Brain microvascular endothelial cell (primary cell): ENCODE results near the gene IFI27.

ENCODE experiments used
- DNase-seq: peaks from one replicate; pipeline ENCODE4 v3.0.0-alpha.2; 2020
- H3K27ac ChIP-seq: fragments of 250-450 bp; sonication (Bioruptor Pico); 2 replicates; pipeline ENCODE4 v1.5.1; 2020; ENCODE audit warnings: mild to moderate bottlenecking, moderate library complexity
- H3K27me3 ChIP-seq: fragments of 250-450 bp; sonication (Bioruptor Pico); replicated peaks from 2 replicates; pipeline ENCODE4 v1.5.1; 2020; ENCODE audit warnings: mild to moderate bottlenecking
- H3K36me3 ChIP-seq: fragments of 250-450 bp; sonication (Bioruptor Pico); replicated peaks from 2 replicates; pipeline ENCODE4 v1.5.1; 2020; ENCODE audit warnings: mild to moderate bottlenecking
- H3K4me3 ChIP-seq: 2 replicates; pipeline ENCODE4 v1.5.1; 2011; ENCODE audit warnings: low read depth, mild to moderate bottlenecking, control low read depth, low read length, moderate library complexity
- CTCF ChIP-seq: IDR thresholded peaks from 2 replicates; pipeline ENCODE4 v1.5.1; 2011; ENCODE audit warnings: low read depth, mild to moderate bottlenecking, moderate library complexity, low read length, control low read depth, inconsistent platforms; ENCODE audit errors: missing control alignments
- in situ Hi-C: cut with HindIII; loops from 2 replicates; pipeline ENCODE4 v1.10.0; 2017; ENCODE audit warnings: low sequenced_read_pairs, low pct_ligation_motif_present

IFI27 gene

GRCh38 chr14:94123868-94124267 is 13.3 kb downstream of the IFI27 start:
- Histone ChIP-seq H3K27me3 (no peaks in the 10 kb centered on the region), H3K27ac (no peak overlapping the region), H3K36me3 (no peaks in the 10 kb centered on the region), H3K4me3 (no peak overlapping the region)
- no peak for DNase-seq
- TF ChIP-seq CTCF = no peak
- in situ Hi-C loops = no loop called here

GRCh38 chr14:94124582-94125377 is 14.2 kb downstream of the IFI27 start:
- Histone ChIP-seq H3K36me3 (no peaks in the 10 kb centered on the region), H3K27ac (no peak overlapping the region), H3K4me3 (no peak overlapping the region), H3K27me3 (no peaks in the 10 kb centered on the region)
- in situ Hi-C loops = no loop called here
- no peak for TF ChIP-seq CTCF
- no peak for DNase-seq

- DNase-seq = no peak
- Histone ChIP-seq H3K4me3 (no peak overlapping the region), H3K27me3 (no peaks in the 10 kb centered on the region), H3K27ac (no peak overlapping the region), H3K36me3 (no peaks in the 10 kb centered on the region)
- no peak for TF ChIP-seq CTCF
- in situ Hi-C loops = no loop called here
These were observed 15.3 kb downstream of the IFI27 start for GRCh38 chr14:94125659-94126418.

- H3K36me3 ChIP-seq = no peaks in the 10 kb centered on the region
- no peak overlapping the region for H3K4me3 ChIP-seq
- no peak overlapping the region for H3K27ac ChIP-seq
- DNase-seq = no peak
- no peaks in the 10 kb centered on the region for H3K27me3 ChIP-seq
- in situ Hi-C loops = no loop called here
- TF ChIP-seq CTCF = no peak
These were observed 15.8 kb downstream of the IFI27 start for GRCh38 chr14:94126419-94126677.

GRCh38 chr14:94126800-94127199 is 16.3 kb downstream of the IFI27 start:
- no peak overlapping the region for H3K27ac ChIP-seq
- no peak for DNase-seq
- H3K4me3 ChIP-seq = no peak overlapping the region
- in situ Hi-C loops = no loop called here
- no peaks in the 10 kb centered on the region for H3K27me3 ChIP-seq
- TF ChIP-seq CTCF = no peak
- H3K36me3 ChIP-seq = no peaks in the 10 kb centered on the region

- Histone ChIP-seq H3K27me3 (no peaks in the 10 kb centered on the region), H3K4me3 (no peak overlapping the region), H3K36me3 (no peaks in the 10 kb centered on the region), H3K27ac (no peak overlapping the region)
- in situ Hi-C loops = no loop called here
- no peak for DNase-seq
- TF ChIP-seq CTCF = no peak
These were observed 16.8 kb downstream of the IFI27 start for GRCh38 chr14:94127330-94127729.
